Body of pancreas (tissue), 4 donors: ENCODE measurements around the gene IL21R. TPM values are rescaled to one million over a fixed set of nuclear protein-coding genes. Genes with fewer than 3 reads are reported as not detected.

Source experiments
- ATAC-seq: fragments of 150-250 bp; one replicate; pipeline ENCODE4 v1.9.1; 2016
- DNase-seq, 4 donors: peaks; one replicate each; pipeline ENCODE4 v3.0.0-alpha.2; 2019
- H3K27ac ChIP-seq, 4 donors: fragments of 200-600 bp; sonication (generic); 1 replicate in 3 of 4; 2 replicates in 1 of 4; pipeline versions ENCODE4 v1.5.1 to v1.6.1; 2016 to 2019; ENCODE audit warnings: mild to moderate bottlenecking in 1 of 4, mixed read lengths in 1 of 4, moderate library complexity in 1 of 4
- H3K27me3 ChIP-seq, 2 donors: fragments of 200-600 bp; sonication (generic); one replicate each; pipeline ENCODE4 v1.6.0; 2016; ENCODE audit warnings: mild to moderate bottlenecking in 1 of 2
- H3K36me3 ChIP-seq, 2 donors: fragments of 200-600 bp; sonication (generic); replicated peaks in 1 of 2; 2 replicates each; pipeline ENCODE4 v1.5.1; 2016; ENCODE audit warnings: low read depth in 2 of 2; ENCODE audit not compliant: insufficient read depth in 1 of 2
- H3K4me1 ChIP-seq: fragments of 200-600 bp; sonication (generic); one replicate; pipeline ENCODE4 v1.6.0; 2016
- H3K4me3 ChIP-seq, 2 donors: fragments of 200-600 bp; sonication (generic); 1 replicate in 1 of 2; 2 replicates in 1 of 2; pipeline ENCODE4 v1.5.1; 2016 to 2019
- H3K9me3 ChIP-seq, 3 donors: fragments of 200-600 bp; sonication (generic); 1 replicate in 2 of 3; 2 replicates in 1 of 3; pipeline ENCODE4 v1.5.1; 2016
- POLR2A ChIP-seq, 3 donors: fragments of 450-650 bp; IDR thresholded peaks; one replicate each; pipeline ENCODE4 v1.6.1; 2016; ENCODE audit warnings: antibody characterized with exemption in 3 of 3, mild to moderate bottlenecking in 2 of 3
- WGBS, 2 donors: methylation state at CpG; one replicate each; pipeline ENCODE4 v1.1.5; 2017; 5-methylcytosine and 5-hydroxymethylcytosine counted together
- intact Hi-C: fragments of 100-400 bp; cut with DNase I; formaldehyde crosslinking; loops from one replicate; pipeline ENCODE4 v1.15.1; 2023
- total RNA-seq, 2 donors: library from RNA; depleted of rRNA; stranded (reverse); fragments of >200 nt; gene quantifications; one replicate each; pipeline ENCODE4 v1.1.0, GENCODE V29; 2016
- TF ChIP-seq, protein P1 (sequence below), 7 experiments: fragments of 450-650 bp in 4 of 7; fragments of 200-600 bp in 3 of 7; sonication (generic) in 3 of 7; IDR thresholded peaks; one replicate each; pipeline ENCODE4 v1.5.1; 2016 to 2019; ENCODE audit warnings: antibody characterized with exemption in 7 of 7

Gene IL21R
- total RNA-seq, 2 donors from 2014 or later = 0.26 TPM; not detected in 1

GRCh38 chr16:27373312-27373711, 28.7 kb upstream of the IL21R start:
- Histone ChIP-seq H3K27me3 (no peaks in the 10 kb centered on the region), H3K4me3 (no peak overlapping the region), H3K4me1 (no peaks in the 10 kb centered on the region), H3K36me3 (no peaks in the 10 kb centered on the region), H3K27ac (no peak overlapping the region), H3K9me3 (no peaks in the 10 kb centered on the region)
- intact Hi-C loops = loop anchor here (5.0 to 10.0 kb wide), 2 partner anchors 139 to 196 kb away; no protein-coding TSS in a partner anchor
- ATAC-seq (no peak), DNase-seq (no peak)
- TF ChIP-seq POLR2A (IDR thresholded peaks at IDR 0.05) = no peak
- TF ChIP-seq, protein P1, sequence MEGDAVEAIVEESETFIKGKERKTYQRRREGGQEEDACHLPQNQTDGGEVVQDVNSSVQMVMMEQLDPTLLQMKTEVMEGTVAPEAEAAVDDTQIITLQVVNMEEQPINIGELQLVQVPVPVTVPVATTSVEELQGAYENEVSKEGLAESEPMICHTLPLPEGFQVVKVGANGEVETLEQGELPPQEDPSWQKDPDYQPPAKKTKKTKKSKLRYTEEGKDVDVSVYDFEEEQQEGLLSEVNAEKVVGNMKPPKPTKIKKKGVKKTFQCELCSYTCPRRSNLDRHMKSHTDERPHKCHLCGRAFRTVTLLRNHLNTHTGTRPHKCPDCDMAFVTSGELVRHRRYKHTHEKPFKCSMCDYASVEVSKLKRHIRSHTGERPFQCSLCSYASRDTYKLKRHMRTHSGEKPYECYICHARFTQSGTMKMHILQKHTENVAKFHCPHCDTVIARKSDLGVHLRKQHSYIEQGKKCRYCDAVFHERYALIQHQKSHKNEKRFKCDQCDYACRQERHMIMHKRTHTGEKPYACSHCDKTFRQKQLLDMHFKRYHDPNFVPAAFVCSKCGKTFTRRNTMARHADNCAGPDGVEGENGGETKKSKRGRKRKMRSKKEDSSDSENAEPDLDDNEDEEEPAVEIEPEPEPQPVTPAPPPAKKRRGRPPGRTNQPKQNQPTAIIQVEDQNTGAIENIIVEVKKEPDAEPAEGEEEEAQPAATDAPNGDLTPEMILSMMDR (IDR thresholded peaks at IDR 0.05) = no peak
- WGBS, 2 donors = 72 to 86% methylated on average over 3 of the region's 3 CpGs

GRCh38 chr16:27374221-27374803, 27.7 kb upstream of the IL21R start:
- no peaks in the 10 kb centered on the region for H3K27me3 ChIP-seq
- TF ChIP-seq, protein P1 (IDR thresholded peaks at IDR 0.05) = no peak
- no peak for TF ChIP-seq POLR2A (IDR thresholded peaks at IDR 0.05)
- no peak overlapping the region for H3K27ac ChIP-seq
- 66 to 77% methylated on average over 8 of the region's 8 CpGs for WGBS, 2 donors
- H3K4me1 ChIP-seq = no peaks in the 10 kb centered on the region
- no peaks in the 10 kb centered on the region for H3K36me3 ChIP-seq
- H3K4me3 ChIP-seq = no peak overlapping the region
- intact Hi-C loops = loop anchor here (5.0 to 10.0 kb wide), 2 partner anchors 140 to 197 kb away; no protein-coding TSS in a partner anchor
- DNase-seq (peak in 1 of 4 donors; percentile 8), ATAC-seq (no peak)
- no peaks in the 10 kb centered on the region for H3K9me3 ChIP-seq

DNA sequence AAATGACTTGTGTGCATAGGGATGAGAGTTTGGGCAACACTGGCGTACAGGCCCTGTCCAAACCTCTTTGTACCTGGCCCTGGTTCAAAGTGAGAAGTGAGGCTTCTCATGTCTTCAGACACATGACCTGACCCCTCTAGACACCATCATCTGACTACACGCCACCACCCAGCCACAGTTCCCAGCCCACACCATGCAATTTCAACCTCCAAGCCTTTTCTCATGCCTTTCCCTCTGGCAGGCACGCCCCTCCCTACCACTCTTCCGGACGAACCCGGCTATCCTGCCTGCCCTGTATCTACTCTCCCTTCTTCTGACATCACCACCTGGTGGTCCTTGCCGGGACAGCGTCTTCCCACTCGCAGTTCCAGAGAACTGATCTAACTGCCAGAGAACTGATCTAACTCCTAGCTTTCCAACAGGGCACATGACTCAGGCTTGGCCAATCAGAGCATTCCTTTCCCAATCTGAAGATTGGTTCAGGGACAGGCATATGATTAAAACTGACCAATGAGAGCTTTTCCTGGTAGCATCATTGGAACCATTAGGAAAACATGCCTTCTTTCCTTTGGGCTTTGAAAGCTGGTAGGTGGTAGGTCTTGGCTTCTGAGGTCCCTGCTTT, 27.1 kb upstream of the IL21R start:
- intact Hi-C loops = loop anchor here (5.0 to 10.0 kb wide), 2 partner anchors 140 to 198 kb away; no protein-coding TSS in a partner anchor
- 22% methylated on average over 9 of the region's 9 CpGs for WGBS, 2 donors

GRCh38 chr16:27377666-27378485, 24.1 kb upstream of the IL21R start:
- intact Hi-C loops = loop anchor here (10.0 kb wide), 1 partner anchor 143 kb away; no protein-coding TSS in a partner anchor
- no peaks in the 10 kb centered on the region for H3K4me1 ChIP-seq
- ATAC-seq (no peak), DNase-seq (no peak)
- H3K9me3 ChIP-seq = no peaks in the 10 kb centered on the region
- no peaks in the 10 kb centered on the region for H3K36me3 ChIP-seq
- TF ChIP-seq POLR2A (IDR thresholded peaks at IDR 0.05) = no peak
- TF ChIP-seq, protein P1 (IDR thresholded peaks at IDR 0.05) = no peak
- WGBS, 2 donors = 62 to 66% methylated on average over 4 of the region's 4 CpGs
- no peak overlapping the region for H3K4me3 ChIP-seq
- H3K27me3 ChIP-seq = no peaks in the 10 kb centered on the region
- H3K27ac ChIP-seq = no peak overlapping the region

More for the DNA sequence above, 27.1 kb upstream of the IL21R start:
- Histone ChIP-seq H3K27me3 (no peaks in the 10 kb centered on the region), H3K36me3 (no peaks in the 10 kb centered on the region), H3K4me3 (no peak overlapping the region), H3K9me3 (no peaks in the 10 kb centered on the region), H3K27ac (no peak overlapping the region), H3K4me1 (no peaks in the 10 kb centered on the region)
- ATAC-seq = peak; percentile 76
- TF ChIP-seq, protein P1 (IDR thresholded peaks at IDR 0.05) = peak in 5 of 7 experiments; percentile 18 to 40 (median 32)
- TF ChIP-seq POLR2A (IDR thresholded peaks at IDR 0.05) = peak in 1 of 3 donors; percentile 18
- peak; percentile 37 to 52 (median 40) for DNase-seq
